Liver (tissue), 3 donors: ENCODE data around the gene JADE3.

Experiments used
- FOXA1 ChIP-seq: IDR thresholded peaks from 2 replicates; pipeline ENCODE4 v1.6.1; 2016; ENCODE audit warnings: antibody characterized with exemption
- JUND ChIP-seq, 2 donors: IDR thresholded peaks; 2 replicates each; pipeline ENCODE4 v1.6.1; 2016; ENCODE audit warnings: antibody characterized with exemption in 2 of 2
- TF ChIP-seq, protein P1 (sequence below): fragments of 150-350 bp; IDR thresholded peaks from 2 replicates; pipeline ENCODE4 v1.5.1; 2017; ENCODE audit warnings: improper control_type of control experiment, low read depth, low read length; ENCODE audit not compliant: missing input control
- TF ChIP-seq, protein P2 (sequence below): IDR thresholded peaks from 2 replicates; pipeline ENCODE4 v1.6.1; 2016; ENCODE audit warnings: antibody characterized with exemption, mild to moderate bottlenecking
- donor health status: healthy.
- donor health status: healthy.

DNA sequence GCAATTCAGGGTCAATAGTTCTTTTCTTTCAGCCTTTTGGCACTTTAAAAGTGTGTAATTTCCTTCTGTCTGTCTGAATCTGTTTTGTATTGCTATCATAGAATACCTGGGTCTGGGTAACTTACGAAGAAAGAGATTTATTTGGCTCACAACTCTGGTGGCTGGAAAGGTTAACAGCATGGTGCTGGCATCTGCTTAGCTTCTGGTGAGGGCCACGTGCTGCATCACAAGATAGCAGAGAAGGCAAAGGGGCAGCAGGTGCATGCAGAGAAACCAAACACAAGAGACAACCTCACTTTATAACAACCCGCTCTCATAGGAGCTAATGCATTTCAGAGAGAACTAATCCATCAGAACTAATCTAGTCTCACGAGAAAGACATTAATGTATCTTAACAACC, 184.8 kb downstream of the JADE3 start:
- TF ChIP-seq JUND (IDR thresholded peaks at IDR 0.05): no peak
- TF ChIP-seq, protein P1, sequence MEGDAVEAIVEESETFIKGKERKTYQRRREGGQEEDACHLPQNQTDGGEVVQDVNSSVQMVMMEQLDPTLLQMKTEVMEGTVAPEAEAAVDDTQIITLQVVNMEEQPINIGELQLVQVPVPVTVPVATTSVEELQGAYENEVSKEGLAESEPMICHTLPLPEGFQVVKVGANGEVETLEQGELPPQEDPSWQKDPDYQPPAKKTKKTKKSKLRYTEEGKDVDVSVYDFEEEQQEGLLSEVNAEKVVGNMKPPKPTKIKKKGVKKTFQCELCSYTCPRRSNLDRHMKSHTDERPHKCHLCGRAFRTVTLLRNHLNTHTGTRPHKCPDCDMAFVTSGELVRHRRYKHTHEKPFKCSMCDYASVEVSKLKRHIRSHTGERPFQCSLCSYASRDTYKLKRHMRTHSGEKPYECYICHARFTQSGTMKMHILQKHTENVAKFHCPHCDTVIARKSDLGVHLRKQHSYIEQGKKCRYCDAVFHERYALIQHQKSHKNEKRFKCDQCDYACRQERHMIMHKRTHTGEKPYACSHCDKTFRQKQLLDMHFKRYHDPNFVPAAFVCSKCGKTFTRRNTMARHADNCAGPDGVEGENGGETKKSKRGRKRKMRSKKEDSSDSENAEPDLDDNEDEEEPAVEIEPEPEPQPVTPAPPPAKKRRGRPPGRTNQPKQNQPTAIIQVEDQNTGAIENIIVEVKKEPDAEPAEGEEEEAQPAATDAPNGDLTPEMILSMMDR: no peak
- TF ChIP-seq, protein P2, sequence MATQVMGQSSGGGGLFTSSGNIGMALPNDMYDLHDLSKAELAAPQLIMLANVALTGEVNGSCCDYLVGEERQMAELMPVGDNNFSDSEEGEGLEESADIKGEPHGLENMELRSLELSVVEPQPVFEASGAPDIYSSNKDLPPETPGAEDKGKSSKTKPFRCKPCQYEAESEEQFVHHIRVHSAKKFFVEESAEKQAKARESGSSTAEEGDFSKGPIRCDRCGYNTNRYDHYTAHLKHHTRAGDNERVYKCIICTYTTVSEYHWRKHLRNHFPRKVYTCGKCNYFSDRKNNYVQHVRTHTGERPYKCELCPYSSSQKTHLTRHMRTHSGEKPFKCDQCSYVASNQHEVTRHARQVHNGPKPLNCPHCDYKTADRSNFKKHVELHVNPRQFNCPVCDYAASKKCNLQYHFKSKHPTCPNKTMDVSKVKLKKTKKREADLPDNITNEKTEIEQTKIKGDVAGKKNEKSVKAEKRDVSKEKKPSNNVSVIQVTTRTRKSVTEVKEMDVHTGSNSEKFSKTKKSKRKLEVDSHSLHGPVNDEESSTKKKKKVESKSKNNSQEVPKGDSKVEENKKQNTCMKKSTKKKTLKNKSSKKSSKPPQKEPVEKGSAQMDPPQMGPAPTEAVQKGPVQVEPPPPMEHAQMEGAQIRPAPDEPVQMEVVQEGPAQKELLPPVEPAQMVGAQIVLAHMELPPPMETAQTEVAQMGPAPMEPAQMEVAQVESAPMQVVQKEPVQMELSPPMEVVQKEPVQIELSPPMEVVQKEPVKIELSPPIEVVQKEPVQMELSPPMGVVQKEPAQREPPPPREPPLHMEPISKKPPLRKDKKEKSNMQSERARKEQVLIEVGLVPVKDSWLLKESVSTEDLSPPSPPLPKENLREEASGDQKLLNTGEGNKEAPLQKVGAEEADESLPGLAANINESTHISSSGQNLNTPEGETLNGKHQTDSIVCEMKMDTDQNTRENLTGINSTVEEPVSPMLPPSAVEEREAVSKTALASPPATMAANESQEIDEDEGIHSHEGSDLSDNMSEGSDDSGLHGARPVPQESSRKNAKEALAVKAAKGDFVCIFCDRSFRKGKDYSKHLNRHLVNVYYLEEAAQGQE: no peak
- TF ChIP-seq FOXA1: no peak
